ENCODE measurements around the gene ENTR1.

DNA sequence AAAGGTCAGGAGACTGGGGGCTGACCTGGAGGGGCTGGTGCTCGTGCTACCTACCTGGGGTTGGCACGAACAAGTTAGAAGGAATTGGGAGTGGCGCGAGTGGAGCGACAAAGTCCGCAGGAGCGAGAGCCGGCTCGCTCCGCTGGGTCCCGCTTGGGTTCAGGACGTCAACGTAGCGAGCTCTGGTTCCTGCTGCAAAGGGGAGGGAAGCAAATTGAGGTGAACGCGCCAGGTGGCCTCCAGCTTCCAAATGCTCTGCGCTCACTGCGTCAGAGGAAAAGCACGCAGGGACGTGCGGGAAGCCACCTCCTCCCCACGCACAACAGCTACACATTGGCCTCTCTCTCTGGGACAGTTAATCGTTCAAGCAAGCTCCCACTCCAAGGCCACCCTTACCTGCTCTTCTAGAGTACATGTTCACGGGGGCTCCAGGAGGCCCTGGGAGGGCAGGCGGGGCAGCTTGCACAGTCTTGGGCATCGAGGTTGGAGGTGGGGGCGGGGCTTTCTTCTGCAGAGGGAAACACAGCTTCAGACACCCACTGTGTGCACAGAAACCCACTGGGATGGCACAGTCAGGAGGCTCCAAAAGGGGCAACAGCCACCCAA is 36.9 kb upstream of the ENTR1 start:
- TF ChIP-seq, protein P1, sequence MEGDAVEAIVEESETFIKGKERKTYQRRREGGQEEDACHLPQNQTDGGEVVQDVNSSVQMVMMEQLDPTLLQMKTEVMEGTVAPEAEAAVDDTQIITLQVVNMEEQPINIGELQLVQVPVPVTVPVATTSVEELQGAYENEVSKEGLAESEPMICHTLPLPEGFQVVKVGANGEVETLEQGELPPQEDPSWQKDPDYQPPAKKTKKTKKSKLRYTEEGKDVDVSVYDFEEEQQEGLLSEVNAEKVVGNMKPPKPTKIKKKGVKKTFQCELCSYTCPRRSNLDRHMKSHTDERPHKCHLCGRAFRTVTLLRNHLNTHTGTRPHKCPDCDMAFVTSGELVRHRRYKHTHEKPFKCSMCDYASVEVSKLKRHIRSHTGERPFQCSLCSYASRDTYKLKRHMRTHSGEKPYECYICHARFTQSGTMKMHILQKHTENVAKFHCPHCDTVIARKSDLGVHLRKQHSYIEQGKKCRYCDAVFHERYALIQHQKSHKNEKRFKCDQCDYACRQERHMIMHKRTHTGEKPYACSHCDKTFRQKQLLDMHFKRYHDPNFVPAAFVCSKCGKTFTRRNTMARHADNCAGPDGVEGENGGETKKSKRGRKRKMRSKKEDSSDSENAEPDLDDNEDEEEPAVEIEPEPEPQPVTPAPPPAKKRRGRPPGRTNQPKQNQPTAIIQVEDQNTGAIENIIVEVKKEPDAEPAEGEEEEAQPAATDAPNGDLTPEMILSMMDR (IDR thresholded peaks at IDR 0.05): no peak
- TF ChIP-seq SIN3A (IDR thresholded peaks at IDR 0.05; ENCODE audit: borderline replicate concordance, insufficient read depth, low read depth, low read length) (no peak), REST (IDR thresholded peaks at IDR 0.05; ENCODE audit: insufficient read depth in 1 of 2, low read depth in 2 of 2, low read length in 1 of 2) (no peak), POLR2AphosphoS5 (IDR thresholded peaks at IDR 0.05; ENCODE audit: low read depth, low read length) (no peak)
